Astrocyte (in vitro differentiated cells and primary cell): Measurements from ENCODE around the gene EHBP1. TPM values are rescaled to one million over a fixed set of nuclear protein-coding genes. Genes with fewer than 3 reads are reported as not detected.

Experiments
- DNase-seq: peaks from one replicate; pipeline ENCODE4 v3.0.0-alpha.2; 2010; ENCODE audit warnings: low read depth
- FAIRE-seq: peaks from 2 replicates; lab custom pipeline; 2011; peaks lifted over from hg19 to GRCh38; lab: Jason Lieb, UNC
- H2AFZ ChIP-seq: 2 replicates; pipeline ENCODE4 v1.6.0; 2012; ENCODE audit warnings: low read depth, low read length, inconsistent platforms
- H3K27ac ChIP-seq: 2 replicates; pipeline ENCODE4 v1.5.1; 2011; ENCODE audit warnings: low read depth, low read length, inconsistent platforms
- H3K27me3 ChIP-seq: 2 replicates; pipeline ENCODE4 v1.6.0; 2011; ENCODE audit warnings: low read length, inconsistent platforms; ENCODE audit not compliant: insufficient read depth
- H3K36me3 ChIP-seq: 2 replicates; pipeline ENCODE4 v1.5.1; 2011; ENCODE audit warnings: low read length, inconsistent platforms; ENCODE audit not compliant: insufficient read depth
- H3K4me1 ChIP-seq: 2 replicates; pipeline ENCODE4 v1.5.1; 2011; ENCODE audit warnings: low read length, inconsistent platforms; ENCODE audit not compliant: insufficient read depth
- H3K4me2 ChIP-seq: 2 replicates; pipeline ENCODE4 v1.6.0; 2012; ENCODE audit warnings: low read length, inconsistent platforms
- H3K4me3 ChIP-seq: 2 replicates; pipeline ENCODE4 v1.5.1; 2011; ENCODE audit warnings: low read depth, mild to moderate bottlenecking, low read length, inconsistent platforms; ENCODE audit not compliant: insufficient read depth
- H3K79me2 ChIP-seq: 2 replicates; pipeline ENCODE4 v1.6.0; 2012; ENCODE audit warnings: mild to moderate bottlenecking, low read length, inconsistent platforms; ENCODE audit not compliant: insufficient read depth
- H3K9ac ChIP-seq: 2 replicates; pipeline ENCODE4 v1.6.0; 2012; ENCODE audit warnings: mild to moderate bottlenecking, low read length, inconsistent platforms
- H3K9me3 ChIP-seq: 2 replicates; pipeline ENCODE4 v1.5.1; 2012; ENCODE audit warnings: low read depth, mild to moderate bottlenecking, low read length, inconsistent platforms; ENCODE audit not compliant: insufficient read depth
- H4K20me1 ChIP-seq: 2 replicates; pipeline ENCODE4 v1.6.0; 2012; ENCODE audit warnings: low read length, inconsistent platforms; ENCODE audit not compliant: insufficient read depth
- H3K27ac Mint-ChIP-seq: one replicate; pipeline ENCODE4 v1.8.0; 2021; ENCODE audit warnings: mild to moderate bottlenecking, mixed read lengths; ENCODE audit not compliant: unreplicated experiment
- H3K27me3 Mint-ChIP-seq: one replicate; pipeline ENCODE4 v1.8.0; 2021; ENCODE audit warnings: low read depth, mixed read lengths; ENCODE audit not compliant: unreplicated experiment
- H3K36me3 Mint-ChIP-seq: one replicate; pipeline ENCODE4 v1.8.0; 2021; ENCODE audit warnings: low read depth, mixed read lengths; ENCODE audit not compliant: unreplicated experiment
- H3K4me1 Mint-ChIP-seq: one replicate; pipeline ENCODE4 v1.8.0; 2021; ENCODE audit warnings: low read depth, mixed read lengths; ENCODE audit not compliant: unreplicated experiment
- H3K4me3 Mint-ChIP-seq: one replicate; pipeline ENCODE4 v1.8.0; 2021; ENCODE audit warnings: mild to moderate bottlenecking, moderate library complexity, mixed read lengths; ENCODE audit not compliant: unreplicated experiment
- H3K9me3 Mint-ChIP-seq: one replicate; pipeline ENCODE4 v1.8.0; 2021; ENCODE audit warnings: mild to moderate bottlenecking, mixed read lengths; ENCODE audit not compliant: unreplicated experiment
- EZH2 ChIP-seq: IDR thresholded peaks from 2 replicates; pipeline ENCODE4 v1.6.1; 2012; ENCODE audit warnings: mild to moderate bottlenecking, low read length, inconsistent platforms; ENCODE audit not compliant: insufficient read depth
- total RNA-seq: library from RNA; stranded (reverse); gene quantifications from 2 replicates; pipeline ENCODE4 v1.2.1, GENCODE V29; 2021
- TF ChIP-seq, protein P1 (sequence below): IDR thresholded peaks from 2 replicates; pipeline ENCODE4 v1.5.1; 2011; ENCODE audit warnings: low read depth, mild to moderate bottlenecking, inconsistent platforms, low read length, moderate library complexity; ENCODE audit not compliant: insufficient read depth

The EHBP1 gene
- total RNA-seq, 1 donor from 2014 or later, result 44.1 TPM

GRCh38 chr2:62870966-62871365 is 165.5 kb downstream of the EHBP1 start:
- H3K4me3 ChIP-seq, result no peak overlapping the region
- FAIRE-seq, result no peak
- peaks cover 3% of the 10 kb centered on the region for H3K9me3 Mint-ChIP-seq
- H3K36me3 Mint-ChIP-seq, result peaks cover 20% of the 10 kb centered on the region
- H3K4me1 Mint-ChIP-seq, result no peaks in the 10 kb centered on the region
- no peaks in the 10 kb centered on the region for H3K27me3 ChIP-seq
- no peaks in the 10 kb centered on the region for H3K79me2 ChIP-seq
- H3K4me3 Mint-ChIP-seq, result no peak overlapping the region
- TF ChIP-seq, protein P1, sequence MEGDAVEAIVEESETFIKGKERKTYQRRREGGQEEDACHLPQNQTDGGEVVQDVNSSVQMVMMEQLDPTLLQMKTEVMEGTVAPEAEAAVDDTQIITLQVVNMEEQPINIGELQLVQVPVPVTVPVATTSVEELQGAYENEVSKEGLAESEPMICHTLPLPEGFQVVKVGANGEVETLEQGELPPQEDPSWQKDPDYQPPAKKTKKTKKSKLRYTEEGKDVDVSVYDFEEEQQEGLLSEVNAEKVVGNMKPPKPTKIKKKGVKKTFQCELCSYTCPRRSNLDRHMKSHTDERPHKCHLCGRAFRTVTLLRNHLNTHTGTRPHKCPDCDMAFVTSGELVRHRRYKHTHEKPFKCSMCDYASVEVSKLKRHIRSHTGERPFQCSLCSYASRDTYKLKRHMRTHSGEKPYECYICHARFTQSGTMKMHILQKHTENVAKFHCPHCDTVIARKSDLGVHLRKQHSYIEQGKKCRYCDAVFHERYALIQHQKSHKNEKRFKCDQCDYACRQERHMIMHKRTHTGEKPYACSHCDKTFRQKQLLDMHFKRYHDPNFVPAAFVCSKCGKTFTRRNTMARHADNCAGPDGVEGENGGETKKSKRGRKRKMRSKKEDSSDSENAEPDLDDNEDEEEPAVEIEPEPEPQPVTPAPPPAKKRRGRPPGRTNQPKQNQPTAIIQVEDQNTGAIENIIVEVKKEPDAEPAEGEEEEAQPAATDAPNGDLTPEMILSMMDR, result no peak
- TF ChIP-seq EZH2, result no peak
- no peak overlapping the region for H3K27ac ChIP-seq
- peaks cover 22% of the 10 kb centered on the region for H3K36me3 ChIP-seq
- no peak for DNase-seq
- no peak overlapping the region for H3K4me2 ChIP-seq
- H3K27me3 Mint-ChIP-seq, result no peaks in the 10 kb centered on the region
- H3K9ac ChIP-seq, result no peak overlapping the region
- H2AFZ ChIP-seq, result no peak overlapping the region
- H3K9me3 ChIP-seq, result no peaks in the 10 kb centered on the region
- no peaks in the 10 kb centered on the region for H3K4me1 ChIP-seq
- no peaks in the 10 kb centered on the region for H4K20me1 ChIP-seq
- no peak overlapping the region for H3K27ac Mint-ChIP-seq

DNA sequence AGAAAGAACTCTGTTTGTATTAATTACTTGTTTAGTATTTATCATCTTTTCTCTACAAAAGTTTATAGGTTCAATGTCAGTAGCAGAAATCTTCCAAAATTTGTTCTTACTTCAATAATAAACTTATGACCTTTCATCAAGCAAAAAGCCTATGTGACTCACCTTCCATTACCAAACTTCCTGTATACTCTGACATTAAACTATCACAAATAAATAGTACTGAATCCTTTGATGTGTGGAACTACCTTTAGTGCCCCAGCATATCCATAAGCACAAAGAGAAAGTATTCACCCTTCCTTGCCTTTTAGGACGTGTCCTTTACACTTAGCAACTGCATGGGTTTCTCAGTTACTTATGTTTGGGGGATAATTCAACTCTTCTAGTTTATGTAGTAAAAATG is 166.0 kb downstream of the EHBP1 start:
- Histone ChIP-seq H3K4me3 (no peak overlapping the region), H3K9ac (no peak overlapping the region), H3K4me2 (no peak overlapping the region), H3K36me3 (peaks cover 22% of the 10 kb centered on the region), H2AFZ (no peak overlapping the region), H3K27ac (no peak overlapping the region), H3K79me2 (no peaks in the 10 kb centered on the region), H3K9me3 (no peaks in the 10 kb centered on the region), H3K4me1 (no peaks in the 10 kb centered on the region), H4K20me1 (no peaks in the 10 kb centered on the region), H3K27me3 (no peaks in the 10 kb centered on the region)
- H3K27me3 Mint-ChIP-seq, result no peaks in the 10 kb centered on the region
- peaks cover 25% of the 10 kb centered on the region for H3K36me3 Mint-ChIP-seq
- H3K4me1 Mint-ChIP-seq, result no peaks in the 10 kb centered on the region
- no peak for TF ChIP-seq EZH2
- FAIRE-seq (peak; percentile 5), DNase-seq (no peak)
- H3K4me3 Mint-ChIP-seq, result no peak overlapping the region
- peaks cover 4% of the 10 kb centered on the region for H3K9me3 Mint-ChIP-seq
- no peak overlapping the region for H3K27ac Mint-ChIP-seq

GRCh38 chr2:62873603-62874002 is 168.1 kb downstream of the EHBP1 start:
- no peaks in the 10 kb centered on the region for H3K79me2 ChIP-seq
- no peak for TF ChIP-seq EZH2
- TF ChIP-seq, protein P1, result no peak
- peaks cover 24% of the 10 kb centered on the region for H3K36me3 ChIP-seq
- Mint-ChIP-seq H3K9me3 (peaks cover 11% of the 10 kb centered on the region), H3K27me3 (no peaks in the 10 kb centered on the region), H3K27ac (no peak overlapping the region), H3K4me1 (no peaks in the 10 kb centered on the region), H3K4me3 (no peak overlapping the region), H3K36me3 (peaks cover 44% of the 10 kb centered on the region)
- H3K4me1 ChIP-seq, result no peaks in the 10 kb centered on the region
- no peaks in the 10 kb centered on the region for H4K20me1 ChIP-seq
- no peaks in the 10 kb centered on the region for H3K27me3 ChIP-seq
- no peaks in the 10 kb centered on the region for H3K9me3 ChIP-seq
- DNase-seq, result no peak
- H3K4me3 ChIP-seq, result no peak overlapping the region
- no peak overlapping the region for H3K9ac ChIP-seq
- no peak for FAIRE-seq
- H2AFZ ChIP-seq, result no peak overlapping the region
- H3K27ac ChIP-seq, result no peak overlapping the region
- H3K4me2 ChIP-seq, result no peak overlapping the region
